OCI-LY7 (cell line): ENCODE data around the gene LRBA. TPM values are rescaled to one million over a fixed set of nuclear protein-coding genes. Genes with fewer than 3 reads are reported as not detected.

Source experiments
- BruUV-seq: library from RNA; stranded (reverse); fragments of 400-500 nt; replicated peaks from 2 replicates; lab custom pipeline; 2021; lab: Mats Ljungman, UMichigan
- CTCF ChIA-PET: fragments of 300-600 bp; sonication (Branson Sonifier 250); formaldehyde crosslinking; loops from one replicate; lab custom pipeline; 2022; ENCODE audit warnings: antibody characterized with exemption; ENCODE audit not compliant: unreplicated experiment; lab: Charles Lee
- POLR2A ChIA-PET: fragments of 300-600 bp; sonication (Branson Sonifier 250); formaldehyde crosslinking; loops from one replicate; lab custom pipeline; 2022; ENCODE audit warnings: antibody characterized with exemption; lab: Charles Lee
- DNase-seq: peaks from one replicate; pipeline ENCODE4 v3.0.0-alpha.2; 2015; ENCODE audit warnings: low spot score
- H2AFZ ChIP-seq: fragments of 200-600 bp; sonication (generic), shearing (Covaris generic); 2 replicates; pipeline ENCODE4 v1.6.1; 2014; ENCODE audit warnings: mild to moderate bottlenecking, antibody characterized with exemption, low read length, moderate library complexity
- H3K27ac ChIP-seq: fragments of 200-600 bp; sonication (generic); 2 replicates; pipeline ENCODE4 v1.5.1; 2014; ENCODE audit warnings: mixed run types, low read depth, mild to moderate bottlenecking, moderate library complexity, low read length, inconsistent platforms; ENCODE audit not compliant: poor library complexity, severe bottlenecking
- H3K36me3 ChIP-seq: fragments of 200-600 bp; sonication (generic); 2 replicates; pipeline ENCODE4 v1.6.1; 2014; ENCODE audit warnings: mild to moderate bottlenecking, antibody characterized with exemption, low read length, moderate library complexity, mixed read lengths; ENCODE audit not compliant: insufficient read depth
- H3K4me1 ChIP-seq: fragments of 200-600 bp; sonication (generic); 2 replicates; pipeline ENCODE4 v1.5.1; 2014; ENCODE audit warnings: mild to moderate bottlenecking, low read length; ENCODE audit not compliant: insufficient read depth, poor library complexity, severe bottlenecking
- H3K4me2 ChIP-seq: fragments of 200-600 bp; sonication (generic); 2 replicates; pipeline ENCODE4 v1.6.1; 2014; ENCODE audit warnings: mild to moderate bottlenecking, low read length
- H3K4me3 ChIP-seq: fragments of 200-600 bp; sonication (generic); 2 replicates; pipeline ENCODE4 v1.5.1; 2014; ENCODE audit warnings: mild to moderate bottlenecking, low read depth, low read length; ENCODE audit not compliant: poor library complexity, severe bottlenecking
- H3K79me2 ChIP-seq: fragments of 200-600 bp; sonication (generic); 2 replicates; pipeline ENCODE4 v1.6.1; 2016; ENCODE audit warnings: low read depth, mild to moderate bottlenecking, low read length, moderate library complexity, mixed read lengths; ENCODE audit not compliant: insufficient read depth
- H3K9me2 ChIP-seq: fragments of 200-600 bp; sonication (generic); 2 replicates; pipeline ENCODE4 v1.6.1; 2016; ENCODE audit warnings: mild to moderate bottlenecking, low read length, mixed read lengths; ENCODE audit not compliant: insufficient read depth
- H3K9me3 ChIP-seq: fragments of 200-600 bp; sonication (generic); 2 replicates; pipeline ENCODE4 v1.6.1; 2014; ENCODE audit warnings: mild to moderate bottlenecking, mixed run types, low read length, mixed read lengths
- H4K20me1 ChIP-seq: fragments of 200-600 bp; sonication (generic); 2 replicates; pipeline ENCODE4 v1.6.1; 2014; ENCODE audit warnings: mild to moderate bottlenecking, antibody characterized with exemption, low read length, moderate library complexity, mixed read lengths; ENCODE audit not compliant: insufficient read depth
- EZH2phosphoT487 ChIP-seq: fragments of 200-600 bp; sonication (generic); IDR thresholded peaks from 2 replicates; pipeline ENCODE4 v1.6.1; 2018; ENCODE audit warnings: low read depth, borderline replicate concordance, mild to moderate bottlenecking, mixed run types, antibody characterized with exemption, low read length, moderate library complexity, mixed read lengths
- intact Hi-C: fragments of 100-400 bp; cut with micrococcal nuclease; formaldehyde crosslinking; loops from one replicate; pipeline ENCODE4 v1.10.0; 2022; ENCODE audit not compliant: unreplicated experiment
- total RNA-seq, 2 experiments: library from RNA; depleted of rRNA in 1 of 2; stranded (reverse); fragments of >200 nt in 1 of 2; shearing (Covaris generic) in 1 of 2; gene quantifications; 2 replicates each; pipeline ENCODE4 v1.2.3, GENCODE V29; 2014 to 2022
- TF ChIP-seq, protein P1 (sequence below): fragments of 200-600 bp; sonication (generic); conservative IDR thresholded peaks from 2 replicates; pipeline ENCODE4 v1.5.1; 2014; ENCODE audit warnings: mild to moderate bottlenecking, antibody characterized with exemption, low read length, moderate library complexity, mixed read lengths

The LRBA gene
- total RNA-seq, 2 experiments from 2014 or later = 60.4 to 66.7 TPM

DNA sequence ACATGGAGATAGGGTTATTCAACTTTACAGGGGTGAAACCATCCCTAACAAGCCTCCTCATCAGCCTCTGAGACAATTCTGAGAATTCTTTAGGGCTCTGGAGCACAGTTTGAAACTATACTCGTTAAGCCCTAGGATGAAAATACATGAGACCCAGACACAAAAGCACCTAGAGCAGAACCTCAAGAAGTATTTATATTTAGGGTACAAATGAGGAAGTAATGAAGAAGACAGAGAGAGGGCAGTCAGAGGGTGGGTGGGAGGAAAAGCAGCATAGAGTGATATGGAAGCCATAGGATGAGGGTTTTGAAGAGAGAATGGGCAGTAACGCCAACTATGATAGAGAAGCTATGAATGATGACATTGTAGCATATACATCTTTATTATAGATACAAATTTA lies 686.6 kb downstream of the LRBA start:
- H3K27ac ChIP-seq = no peak overlapping the region
- ChIA-PET POLR2A (no interaction called here), CTCF (no interaction called here)
- no peaks in the 10 kb centered on the region for H3K36me3 ChIP-seq
- no peak overlapping the region for H3K4me3 ChIP-seq
- H3K9me2 ChIP-seq = no peaks in the 10 kb centered on the region
- H2AFZ ChIP-seq = no peak overlapping the region
- no peaks in the 10 kb centered on the region for H3K79me2 ChIP-seq
- no peak for DNase-seq
- no TSS peak for BruUV-seq
- no peaks in the 10 kb centered on the region for H4K20me1 ChIP-seq
- no peak overlapping the region for H3K4me2 ChIP-seq
- intact Hi-C loops = no loop called here
- H3K4me1 ChIP-seq = no peaks in the 10 kb centered on the region
- H3K9me3 ChIP-seq = no peaks in the 10 kb centered on the region
- no peak for TF ChIP-seq EZH2phosphoT487
- TF ChIP-seq, protein P1, sequence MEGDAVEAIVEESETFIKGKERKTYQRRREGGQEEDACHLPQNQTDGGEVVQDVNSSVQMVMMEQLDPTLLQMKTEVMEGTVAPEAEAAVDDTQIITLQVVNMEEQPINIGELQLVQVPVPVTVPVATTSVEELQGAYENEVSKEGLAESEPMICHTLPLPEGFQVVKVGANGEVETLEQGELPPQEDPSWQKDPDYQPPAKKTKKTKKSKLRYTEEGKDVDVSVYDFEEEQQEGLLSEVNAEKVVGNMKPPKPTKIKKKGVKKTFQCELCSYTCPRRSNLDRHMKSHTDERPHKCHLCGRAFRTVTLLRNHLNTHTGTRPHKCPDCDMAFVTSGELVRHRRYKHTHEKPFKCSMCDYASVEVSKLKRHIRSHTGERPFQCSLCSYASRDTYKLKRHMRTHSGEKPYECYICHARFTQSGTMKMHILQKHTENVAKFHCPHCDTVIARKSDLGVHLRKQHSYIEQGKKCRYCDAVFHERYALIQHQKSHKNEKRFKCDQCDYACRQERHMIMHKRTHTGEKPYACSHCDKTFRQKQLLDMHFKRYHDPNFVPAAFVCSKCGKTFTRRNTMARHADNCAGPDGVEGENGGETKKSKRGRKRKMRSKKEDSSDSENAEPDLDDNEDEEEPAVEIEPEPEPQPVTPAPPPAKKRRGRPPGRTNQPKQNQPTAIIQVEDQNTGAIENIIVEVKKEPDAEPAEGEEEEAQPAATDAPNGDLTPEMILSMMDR = no peak

DNA sequence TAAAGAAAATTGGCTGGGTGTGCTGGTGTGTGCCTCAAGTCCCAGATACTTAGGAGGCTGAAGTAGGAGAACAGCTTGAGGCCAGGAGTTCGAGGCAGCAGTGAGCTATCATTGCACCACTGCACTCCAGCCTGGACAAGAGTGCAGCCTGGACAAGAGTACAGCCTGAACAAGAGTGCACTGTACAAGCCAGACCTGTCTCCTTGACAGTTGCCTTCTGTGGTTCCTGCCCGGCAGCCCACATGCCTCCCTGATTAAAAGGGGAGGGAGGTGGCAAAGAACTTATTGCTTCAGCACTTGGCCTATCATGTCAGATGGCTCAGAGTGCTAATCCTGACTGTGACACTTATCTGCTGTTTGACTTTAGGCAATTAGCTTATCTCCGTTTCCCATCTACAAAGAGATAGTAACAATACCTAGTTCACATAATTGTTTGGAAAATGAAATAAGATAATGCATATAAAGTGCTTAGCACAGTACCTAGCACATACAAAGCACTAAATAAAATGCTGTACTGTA lies 687.8 kb downstream of the LRBA start:
- DNase-seq = no peak
- CTCF ChIA-PET = no interaction called here
- Histone ChIP-seq H3K79me2 (no peaks in the 10 kb centered on the region), H3K9me2 (no peaks in the 10 kb centered on the region), H3K27ac (no peak overlapping the region), H3K36me3 (no peaks in the 10 kb centered on the region), H3K4me1 (no peaks in the 10 kb centered on the region), H4K20me1 (no peaks in the 10 kb centered on the region), H2AFZ (no peak overlapping the region), H3K9me3 (no peaks in the 10 kb centered on the region), H3K4me2 (no peak overlapping the region), H3K4me3 (no peak overlapping the region)
- POLR2A ChIA-PET = interaction anchor here (0.6 to 1.1 kb wide), 3 partner anchors 18 to 106 kb away, joined by 3 to 4 read pairs (median 3); no protein-coding TSS in a partner anchor
- TF ChIP-seq EZH2phosphoT487 = no peak
- TF ChIP-seq, protein P1 = no peak
- no TSS peak for BruUV-seq
- intact Hi-C loops = no loop called here

DNA sequence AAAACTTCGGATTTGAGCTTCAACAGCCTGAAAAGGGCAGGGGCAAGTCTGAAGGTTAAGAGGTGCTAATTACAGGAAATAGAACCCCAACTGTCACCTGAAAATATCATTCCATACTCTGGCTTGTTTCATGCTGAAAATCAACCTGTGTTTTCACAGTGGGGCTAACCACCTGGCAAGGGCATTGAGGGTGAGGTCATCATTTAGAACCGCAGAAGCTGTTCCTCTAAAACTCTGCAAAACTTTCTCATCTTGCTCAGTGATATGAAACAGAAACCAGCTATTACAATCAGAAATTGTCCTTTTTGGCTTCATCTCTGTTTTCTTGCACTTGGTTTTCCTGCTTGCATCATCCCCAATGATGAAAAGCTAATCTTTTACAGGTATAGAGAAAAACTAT lies 689.2 kb downstream of the LRBA start:
- intact Hi-C loops = no loop called here
- ChIA-PET POLR2A (interaction anchor here (0.6 to 0.7 kb wide), 2 partner anchors 10 to 491 kb away, joined by 3 read pairs; no protein-coding TSS in a partner anchor), CTCF (no interaction called here)
- no peaks in the 10 kb centered on the region for H3K9me3 ChIP-seq
- H3K79me2 ChIP-seq = no peaks in the 10 kb centered on the region
- H3K36me3 ChIP-seq = no peaks in the 10 kb centered on the region
- no peak overlapping the region for H2AFZ ChIP-seq
- H3K4me1 ChIP-seq = no peaks in the 10 kb centered on the region
- no peak overlapping the region for H3K4me3 ChIP-seq
- no peaks in the 10 kb centered on the region for H3K9me2 ChIP-seq
- H4K20me1 ChIP-seq = no peaks in the 10 kb centered on the region
- H3K4me2 ChIP-seq = no peak overlapping the region
- BruUV-seq = no TSS peak
- TF ChIP-seq, protein P1 = no peak
- no peak for TF ChIP-seq EZH2phosphoT487
- DNase-seq = no peak
- H3K27ac ChIP-seq = no peak overlapping the region
